Osteocyte (in vitro differentiated cells): ENCODE results near the gene ZNF524. TPM values are rescaled to one million over a fixed set of nuclear protein-coding genes. Genes with fewer than 3 reads are reported as not detected.
A peak's percentile ranks its signal among the peaks of the same experiment; 100 is the strongest.

Experiments
- DNase-seq: peaks from one replicate; pipeline ENCODE4 v3.0.0; 2021; ENCODE audit warnings: mixed read lengths; ENCODE audit not compliant: unreplicated experiment; ENCODE audit errors: extremely low spot score
- H3K27ac Mint-ChIP-seq: one replicate; pipeline ENCODE4 v1.8.0; 2021; ENCODE audit warnings: mild to moderate bottlenecking, mixed read lengths; ENCODE audit not compliant: unreplicated experiment
- H3K27me3 Mint-ChIP-seq: one replicate; pipeline ENCODE4 v1.8.0; 2021; ENCODE audit warnings: mixed read lengths; ENCODE audit not compliant: unreplicated experiment
- H3K36me3 Mint-ChIP-seq: one replicate; pipeline ENCODE4 v1.8.0; 2021; ENCODE audit warnings: mixed read lengths; ENCODE audit not compliant: unreplicated experiment
- H3K4me1 Mint-ChIP-seq: one replicate; pipeline ENCODE4 v1.8.0; 2021; ENCODE audit warnings: mixed read lengths; ENCODE audit not compliant: unreplicated experiment
- H3K4me3 Mint-ChIP-seq: one replicate; pipeline ENCODE4 v1.8.0; 2021; ENCODE audit warnings: mild to moderate bottlenecking, moderate library complexity, mixed read lengths; ENCODE audit not compliant: unreplicated experiment
- H3K9me3 Mint-ChIP-seq: one replicate; pipeline ENCODE4 v1.8.0; 2021; ENCODE audit warnings: mixed read lengths; ENCODE audit not compliant: unreplicated experiment
- total RNA-seq: library from RNA; stranded (reverse); gene quantifications from 2 replicates; pipeline ENCODE4 v1.2.1, GENCODE V29; 2021
- TF ChIP-seq, protein P1 (sequence below): fragments of 200-600 bp; sonication (generic); IDR thresholded peaks from 2 replicates; pipeline ENCODE4 v1.5.0; 2021; ENCODE audit warnings: antibody characterized with exemption, mild to moderate bottlenecking, moderate library complexity

The ZNF524 gene
- total RNA-seq, 1 donor from 2014 or later = 15.5 TPM

GRCh38 chr19:55640043-55640576 is 40.0 kb downstream of the ZNF524 start:
- H3K4me3 Mint-ChIP-seq = peak overlapping the region; percentile 82
- peaks cover 7% of the 10 kb centered on the region for H3K36me3 Mint-ChIP-seq
- no peak for DNase-seq
- no peaks in the 10 kb centered on the region for H3K27me3 Mint-ChIP-seq
- TF ChIP-seq, protein P1, sequence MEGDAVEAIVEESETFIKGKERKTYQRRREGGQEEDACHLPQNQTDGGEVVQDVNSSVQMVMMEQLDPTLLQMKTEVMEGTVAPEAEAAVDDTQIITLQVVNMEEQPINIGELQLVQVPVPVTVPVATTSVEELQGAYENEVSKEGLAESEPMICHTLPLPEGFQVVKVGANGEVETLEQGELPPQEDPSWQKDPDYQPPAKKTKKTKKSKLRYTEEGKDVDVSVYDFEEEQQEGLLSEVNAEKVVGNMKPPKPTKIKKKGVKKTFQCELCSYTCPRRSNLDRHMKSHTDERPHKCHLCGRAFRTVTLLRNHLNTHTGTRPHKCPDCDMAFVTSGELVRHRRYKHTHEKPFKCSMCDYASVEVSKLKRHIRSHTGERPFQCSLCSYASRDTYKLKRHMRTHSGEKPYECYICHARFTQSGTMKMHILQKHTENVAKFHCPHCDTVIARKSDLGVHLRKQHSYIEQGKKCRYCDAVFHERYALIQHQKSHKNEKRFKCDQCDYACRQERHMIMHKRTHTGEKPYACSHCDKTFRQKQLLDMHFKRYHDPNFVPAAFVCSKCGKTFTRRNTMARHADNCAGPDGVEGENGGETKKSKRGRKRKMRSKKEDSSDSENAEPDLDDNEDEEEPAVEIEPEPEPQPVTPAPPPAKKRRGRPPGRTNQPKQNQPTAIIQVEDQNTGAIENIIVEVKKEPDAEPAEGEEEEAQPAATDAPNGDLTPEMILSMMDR = peak; percentile 21
- peak overlapping the region; percentile 94 for H3K27ac Mint-ChIP-seq
- no peaks in the 10 kb centered on the region for H3K9me3 Mint-ChIP-seq
- peaks cover 69% of the 10 kb centered on the region for H3K4me1 Mint-ChIP-seq

DNA sequence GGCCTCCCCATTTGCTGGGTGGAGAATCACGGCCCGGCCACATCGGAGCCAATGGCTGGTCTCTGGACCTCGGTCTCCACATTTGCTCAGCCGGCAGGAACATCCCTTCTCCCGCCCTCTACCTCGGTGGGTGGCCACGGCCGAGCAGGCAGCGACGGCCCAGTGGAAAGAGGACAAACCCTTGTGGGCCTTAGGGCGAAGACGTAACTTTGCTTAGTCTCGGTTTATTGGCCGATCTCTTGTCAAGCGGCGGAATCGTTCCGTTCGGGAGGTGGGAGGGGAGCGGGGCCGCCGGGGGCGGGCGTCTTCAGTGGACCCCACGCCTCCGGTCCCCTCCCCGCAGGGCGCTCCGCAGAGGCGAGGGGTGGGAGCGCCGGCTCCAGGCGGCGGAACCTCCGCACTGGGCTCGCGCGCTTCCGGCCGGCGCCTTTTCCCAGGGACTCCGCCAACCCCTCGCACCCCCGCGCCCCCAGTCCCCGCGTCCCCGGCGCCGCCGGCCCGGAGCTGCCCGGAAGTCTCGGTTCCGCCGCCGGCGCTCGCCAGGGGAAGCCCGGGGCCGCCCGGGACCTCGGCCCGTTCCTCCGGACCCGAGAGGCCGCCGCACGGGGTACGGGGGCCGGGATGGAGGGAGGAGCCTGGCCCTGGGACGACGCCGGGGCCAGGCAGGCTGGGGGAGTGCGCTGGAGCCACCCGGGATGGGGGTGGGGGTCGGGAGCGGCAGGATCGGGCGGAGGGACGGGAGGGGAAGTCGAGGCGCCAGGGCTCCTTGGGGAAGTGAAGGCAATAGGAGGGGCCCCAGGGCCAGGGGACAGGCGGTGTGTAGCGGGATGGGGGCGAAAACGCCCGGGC is 40.7 kb downstream of the ZNF524 start, which contains the start of gene ZNF580:
Gene ZNF580, plus strand, starts transcription at position 426 of the 849 bp plus-strand sequence. CDS start 1,507 bp downstream, outside the sequence.
- Mint-ChIP-seq H3K36me3 (peaks cover 8% of the 10 kb centered on the region), H3K4me1 (peaks cover 67% of the 10 kb centered on the region), H3K27me3 (no peaks in the 10 kb centered on the region), H3K4me3 (peak within 1 kb of the TSS; percentile 91), H3K9me3 (no peaks in the 10 kb centered on the region), H3K27ac (peak within 1 kb of the TSS; percentile 94)
- TF ChIP-seq, protein P1 = no peak
- peak; percentile 92 for DNase-seq

- DNase-seq = no peak
Measured at GRCh38 chr19:55641426-55642152, 41.5 kb downstream of the ZNF524 start.

DNA sequence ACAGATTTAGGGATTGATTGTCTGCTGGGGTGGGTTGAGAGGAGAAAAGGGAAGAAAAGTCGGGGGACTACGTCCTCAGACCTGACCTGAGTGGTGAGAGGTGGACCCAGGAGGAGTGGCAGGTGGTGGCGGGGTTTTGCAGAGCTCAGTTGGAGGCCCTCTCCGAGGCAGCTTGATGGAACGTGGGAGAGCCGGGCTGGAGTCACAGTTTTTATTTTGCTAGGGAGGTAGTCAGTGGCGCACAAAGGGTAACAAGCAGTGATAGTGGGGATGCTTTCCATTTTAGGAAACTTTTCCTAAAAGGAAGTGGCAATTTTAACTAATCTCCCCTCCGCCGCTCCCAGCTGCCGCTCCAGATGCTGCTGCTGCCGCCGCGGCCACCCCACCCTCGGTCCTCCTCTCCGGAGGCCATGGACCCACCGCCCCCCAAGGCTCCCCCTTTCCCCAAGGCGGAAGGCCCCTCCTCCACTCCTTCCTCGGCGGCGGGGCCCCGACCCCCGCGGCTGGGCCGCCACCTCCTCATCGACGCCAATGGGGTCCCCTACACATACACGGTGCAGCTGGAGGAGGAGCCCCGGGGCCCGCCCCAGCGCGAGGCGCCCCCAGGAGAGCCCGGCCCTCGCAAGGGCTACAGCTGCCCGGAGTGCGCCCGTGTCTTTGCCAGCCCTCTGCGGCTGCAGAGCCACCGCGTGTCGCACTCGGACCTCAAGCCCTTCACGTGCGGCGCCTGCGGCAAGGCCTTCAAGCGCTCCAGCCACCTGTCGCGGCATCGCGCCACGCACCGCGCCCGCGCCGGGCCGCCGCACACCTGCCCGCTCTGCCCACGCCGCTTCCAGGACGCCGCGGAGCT is 42.3 kb downstream of the ZNF524 start:
- TF ChIP-seq, protein P1 = no peak
- Mint-ChIP-seq H3K4me3 (peak overlapping the region; percentile 93), H3K9me3 (no peaks in the 10 kb centered on the region), H3K36me3 (peaks cover 10% of the 10 kb centered on the region), H3K27ac (peak overlapping the region; percentile 96), H3K4me1 (peaks cover 58% of the 10 kb centered on the region), H3K27me3 (no peaks in the 10 kb centered on the region)
- DNase-seq = no peak

More at GRCh38 chr19:55641426-55642152, 41.5 kb downstream of the ZNF524 start:
- TF ChIP-seq, protein P1 = no peak
- Mint-ChIP-seq H3K27me3 (no peaks in the 10 kb centered on the region), H3K27ac (peak overlapping the region; percentile 90), H3K9me3 (no peaks in the 10 kb centered on the region), H3K4me1 (peaks cover 59% of the 10 kb centered on the region), H3K36me3 (peaks cover 8% of the 10 kb centered on the region), H3K4me3 (peak overlapping the region; percentile 91)
